Bronchus fibroblast of lung (primary cell): ENCODE results near the gene MAP1S. TPM values are rescaled to one million over a fixed set of nuclear protein-coding genes. Genes with fewer than 3 reads are reported as not detected.

ENCODE experiments used
- total RNA-seq: library from RNA; depleted of rRNA; stranded (reverse); fragments of >200 nt; gene quantifications from 2 replicates; pipeline ENCODE4 v1.2.3, GENCODE V29; 2015

The MAP1S gene
- 28.4 and 35.2 TPM in 2 replicates for total RNA-seq

GRCh38 chr19:17718947-17719711 lies at the start of gene MAP1S:
Gene MAP1S (plus strand): TSS chr19:17719480. CDS start chr19:17719503, 23 bp downstream.

GRCh38 chr19:17687857-17688784 lies 31.2 kb upstream of the MAP1S start, which contains the start of gene UNC13A:
Gene UNC13A (minus strand): TSS chr19:17688354. CDS start chr19:17688199, 155 bp downstream.

GRCh38 chr19:17751103-17751911 lies 32.0 kb downstream of the MAP1S start, which contains the start of gene FCHO1:
Gene FCHO1 (plus strand): TSS chr19:17751477. CDS start chr19:17755165, 3,688 bp downstream.

Other genes starting within 250 kb of the MAP1S start
- gene SLC27A1, start 249.0 kb upstream of the MAP1S start, total RNA-seq, result 8.6 and 9.8 TPM in 2 replicates
- gene PGLS, start 207.8 kb upstream of the MAP1S start, total RNA-seq, result 84.2 and 96.3 TPM in 2 replicates
- 147 and 158 TPM in 2 replicates for gene COLGALT1, start 163.8 kb upstream of the MAP1S start, total RNA-seq
- under 0.01 TPM in 1 of 2 replicates, not detected in the other for gene UNC13A, start 31.1 kb upstream of the MAP1S start, total RNA-seq
- 1.0 and 1.8 TPM in 2 replicates for gene FCHO1, start 32.0 kb downstream of the MAP1S start, total RNA-seq
- 0.15 TPM in 1 of 2 replicates, not detected in the other for gene B3GNT3, start 75.7 kb downstream of the MAP1S start, total RNA-seq
- gene INSL3, start 102.0 kb downstream of the MAP1S start, total RNA-seq, result not detected in 2 replicates
- gene JAK3, start 128.5 kb downstream of the MAP1S start, total RNA-seq, result 3.5 and 3.9 TPM in 2 replicates
- gene RPL18A, start 140.4 kb downstream of the MAP1S start, total RNA-seq, result 2,017 and 2,263 TPM in 2 replicates
- not detected in 2 replicates for gene SLC5A5, start 152.5 kb downstream of the MAP1S start, total RNA-seq
- 98.2 and 102 TPM in 2 replicates for gene CCDC124, start 213.5 kb downstream of the MAP1S start, total RNA-seq
- 0.15 and 0.34 TPM in 2 replicates for gene KCNN1, start 247.6 kb downstream of the MAP1S start, total RNA-seq